Measurements from ENCODE around the gene MGMT. TPM values are rescaled to one million over a fixed set of nuclear protein-coding genes. Genes with fewer than 3 reads are reported as not detected.

The MGMT gene
- total RNA-seq, 1 donor from 2014 or later: 25.9 TPM

DNA sequence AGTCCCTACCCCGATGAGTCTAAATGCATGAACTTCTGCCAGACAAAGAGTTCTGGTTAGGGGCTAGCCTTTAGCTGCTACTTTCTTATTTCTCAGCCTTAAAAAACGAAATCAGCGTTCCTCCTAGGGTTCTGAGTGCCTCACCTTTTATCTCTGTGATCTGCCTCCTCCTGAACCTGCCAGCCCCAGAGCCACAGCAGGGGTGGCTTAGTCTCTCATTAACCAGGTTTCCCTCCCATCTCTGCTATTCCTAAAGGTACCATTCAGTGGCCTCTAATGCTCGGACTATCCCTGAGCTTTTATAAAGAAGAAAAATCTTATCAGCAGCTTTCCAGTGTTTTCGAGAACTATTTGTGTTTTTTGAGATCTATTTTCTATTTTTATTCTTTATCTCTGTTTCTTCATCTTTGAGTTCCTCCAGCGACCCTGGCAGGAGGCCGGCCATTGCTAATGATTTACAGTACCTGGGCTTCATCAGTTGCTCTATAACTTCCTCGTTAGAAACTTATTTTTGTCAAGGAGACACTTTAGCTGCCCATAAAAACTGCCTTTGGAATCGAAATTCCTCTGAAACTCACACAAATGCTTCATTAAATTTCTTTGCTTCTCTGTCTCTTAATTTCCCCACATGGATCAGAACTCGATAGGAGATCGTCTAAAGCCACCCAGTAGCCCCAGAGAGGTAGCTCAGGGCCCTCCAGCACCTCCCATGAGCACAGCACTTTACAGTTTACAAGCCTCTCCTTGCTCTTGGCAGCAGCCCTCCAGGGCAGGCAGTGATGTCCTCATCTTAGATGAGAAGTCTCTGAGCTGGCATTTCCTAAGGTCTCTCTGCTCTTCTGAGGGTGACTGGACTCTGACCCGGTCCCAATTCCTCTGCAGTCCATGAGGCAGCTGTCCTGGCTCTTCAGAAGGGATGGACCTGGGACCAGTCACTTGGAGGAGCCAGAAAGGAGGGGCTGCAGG, 347.9 kb downstream of the MGMT start:
- TF ChIP-seq, protein P1, sequence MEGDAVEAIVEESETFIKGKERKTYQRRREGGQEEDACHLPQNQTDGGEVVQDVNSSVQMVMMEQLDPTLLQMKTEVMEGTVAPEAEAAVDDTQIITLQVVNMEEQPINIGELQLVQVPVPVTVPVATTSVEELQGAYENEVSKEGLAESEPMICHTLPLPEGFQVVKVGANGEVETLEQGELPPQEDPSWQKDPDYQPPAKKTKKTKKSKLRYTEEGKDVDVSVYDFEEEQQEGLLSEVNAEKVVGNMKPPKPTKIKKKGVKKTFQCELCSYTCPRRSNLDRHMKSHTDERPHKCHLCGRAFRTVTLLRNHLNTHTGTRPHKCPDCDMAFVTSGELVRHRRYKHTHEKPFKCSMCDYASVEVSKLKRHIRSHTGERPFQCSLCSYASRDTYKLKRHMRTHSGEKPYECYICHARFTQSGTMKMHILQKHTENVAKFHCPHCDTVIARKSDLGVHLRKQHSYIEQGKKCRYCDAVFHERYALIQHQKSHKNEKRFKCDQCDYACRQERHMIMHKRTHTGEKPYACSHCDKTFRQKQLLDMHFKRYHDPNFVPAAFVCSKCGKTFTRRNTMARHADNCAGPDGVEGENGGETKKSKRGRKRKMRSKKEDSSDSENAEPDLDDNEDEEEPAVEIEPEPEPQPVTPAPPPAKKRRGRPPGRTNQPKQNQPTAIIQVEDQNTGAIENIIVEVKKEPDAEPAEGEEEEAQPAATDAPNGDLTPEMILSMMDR (IDR thresholded peaks at IDR 0.05; ENCODE audit: unreplicated experiment): no peak
- Mint-ChIP-seq H3K9me3 (ENCODE audit: unreplicated experiment) (no peaks in the 10 kb centered on the region), H3K36me3 (ENCODE audit: low read depth, unreplicated experiment) (no peaks in the 10 kb centered on the region), H3K27me3 (ENCODE audit: unreplicated experiment) (peaks cover 2% of the 10 kb centered on the region), H3K4me3 (ENCODE audit: unreplicated experiment) (no peak overlapping the region), H3K4me1 (ENCODE audit: unreplicated experiment) (no peaks in the 10 kb centered on the region), H3K27ac (ENCODE audit: unreplicated experiment) (no peak overlapping the region)
- DNase-seq (ENCODE audit: low spot score): no peak

DNA sequence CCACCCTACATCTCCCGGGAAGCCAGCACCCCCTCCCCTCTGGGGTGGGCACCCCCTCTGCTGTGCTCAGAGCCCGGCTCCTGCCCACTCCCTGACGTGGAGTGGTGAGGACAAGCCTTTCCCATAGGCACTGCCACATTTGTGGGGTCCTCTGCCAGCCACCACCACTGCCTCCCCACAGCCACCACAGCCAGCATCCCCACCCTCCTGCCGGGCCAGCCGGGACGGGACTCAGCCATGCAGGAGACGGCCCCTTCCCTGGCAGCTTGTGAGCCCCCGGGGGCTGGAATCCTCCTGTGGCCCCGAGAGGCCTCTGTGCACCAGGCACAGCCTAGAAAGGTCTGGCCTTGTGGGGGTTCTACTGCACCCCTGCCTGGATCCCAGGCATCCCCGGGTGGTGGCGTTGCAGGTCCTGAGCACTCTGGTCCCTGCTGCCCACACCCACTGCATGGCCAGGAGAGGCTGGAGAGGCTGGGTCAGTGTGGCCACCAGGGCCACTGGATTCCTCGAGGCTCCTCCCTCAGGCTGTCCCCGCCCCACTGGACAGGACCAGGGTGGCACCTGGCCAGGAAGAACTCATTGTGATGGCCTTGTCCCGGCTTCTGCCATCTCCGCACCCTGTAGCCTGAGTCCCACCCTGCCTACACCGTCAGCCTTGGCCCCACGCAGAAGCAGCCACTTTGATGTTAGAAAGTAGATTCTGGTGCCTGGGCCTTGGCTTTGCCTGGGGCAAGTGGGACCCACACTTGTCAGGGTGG, 349.0 kb downstream of the MGMT start:
- no peak for DNase-seq (ENCODE audit: low spot score)
- H3K4me3 Mint-ChIP-seq (ENCODE audit: unreplicated experiment): no peak overlapping the region
- no peak overlapping the region for H3K27ac Mint-ChIP-seq (ENCODE audit: unreplicated experiment)
- peaks cover 4% of the 10 kb centered on the region for H3K27me3 Mint-ChIP-seq (ENCODE audit: unreplicated experiment)
- no peaks in the 10 kb centered on the region for H3K36me3 Mint-ChIP-seq (ENCODE audit: low read depth, unreplicated experiment)
- TF ChIP-seq, protein P1 (IDR thresholded peaks at IDR 0.05; ENCODE audit: unreplicated experiment): no peak
- H3K4me1 Mint-ChIP-seq (ENCODE audit: unreplicated experiment): no peaks in the 10 kb centered on the region
- no peaks in the 10 kb centered on the region for H3K9me3 Mint-ChIP-seq (ENCODE audit: unreplicated experiment)

DNA sequence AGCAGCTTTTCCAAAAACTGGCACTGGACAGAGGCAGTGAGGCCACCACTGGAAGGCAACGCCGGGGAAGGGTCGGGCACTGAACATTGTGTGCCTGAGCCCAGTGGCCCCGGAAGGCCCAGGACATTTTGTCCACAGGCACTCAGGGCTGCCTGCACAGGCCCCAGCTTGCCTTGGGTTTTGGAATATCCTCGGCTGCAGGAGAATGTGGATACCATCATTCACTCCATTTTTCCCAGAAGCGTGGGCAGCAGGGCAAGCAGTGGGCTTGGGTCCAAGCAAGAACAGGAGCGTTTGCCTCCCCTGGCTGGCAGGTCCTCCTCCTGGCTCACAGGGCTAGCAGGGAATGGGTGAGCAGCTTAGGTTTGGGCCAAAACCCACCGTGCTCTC, 349.6 kb downstream of the MGMT start:
- peaks cover 4% of the 10 kb centered on the region for H3K27me3 Mint-ChIP-seq (ENCODE audit: unreplicated experiment)
- DNase-seq (ENCODE audit: low spot score): no peak

More for the DNA sequence above, 349.6 kb downstream of the MGMT start:
- H3K36me3 Mint-ChIP-seq (ENCODE audit: low read depth, unreplicated experiment): no peaks in the 10 kb centered on the region
- no peaks in the 10 kb centered on the region for H3K4me1 Mint-ChIP-seq (ENCODE audit: unreplicated experiment)
- no peaks in the 10 kb centered on the region for H3K9me3 Mint-ChIP-seq (ENCODE audit: unreplicated experiment)
- H3K4me3 Mint-ChIP-seq (ENCODE audit: unreplicated experiment): no peak overlapping the region
- TF ChIP-seq, protein P1 (IDR thresholded peaks at IDR 0.05; ENCODE audit: unreplicated experiment): no peak
- no peak overlapping the region for H3K27ac Mint-ChIP-seq (ENCODE audit: unreplicated experiment)
